Activated naive CD4-positive, alpha-beta T cell treated with anti-CD3 and anti-CD28 coated beads, Interleukin-2, amount 50 U/mL, for 16 hours (primary cell): ENCODE measurements around the gene SDSL.

ENCODE experiments used
- DNase-seq: peaks from one replicate; pipeline ENCODE4 v3.0.0-alpha.2; 2020

SDSL gene

DNA sequence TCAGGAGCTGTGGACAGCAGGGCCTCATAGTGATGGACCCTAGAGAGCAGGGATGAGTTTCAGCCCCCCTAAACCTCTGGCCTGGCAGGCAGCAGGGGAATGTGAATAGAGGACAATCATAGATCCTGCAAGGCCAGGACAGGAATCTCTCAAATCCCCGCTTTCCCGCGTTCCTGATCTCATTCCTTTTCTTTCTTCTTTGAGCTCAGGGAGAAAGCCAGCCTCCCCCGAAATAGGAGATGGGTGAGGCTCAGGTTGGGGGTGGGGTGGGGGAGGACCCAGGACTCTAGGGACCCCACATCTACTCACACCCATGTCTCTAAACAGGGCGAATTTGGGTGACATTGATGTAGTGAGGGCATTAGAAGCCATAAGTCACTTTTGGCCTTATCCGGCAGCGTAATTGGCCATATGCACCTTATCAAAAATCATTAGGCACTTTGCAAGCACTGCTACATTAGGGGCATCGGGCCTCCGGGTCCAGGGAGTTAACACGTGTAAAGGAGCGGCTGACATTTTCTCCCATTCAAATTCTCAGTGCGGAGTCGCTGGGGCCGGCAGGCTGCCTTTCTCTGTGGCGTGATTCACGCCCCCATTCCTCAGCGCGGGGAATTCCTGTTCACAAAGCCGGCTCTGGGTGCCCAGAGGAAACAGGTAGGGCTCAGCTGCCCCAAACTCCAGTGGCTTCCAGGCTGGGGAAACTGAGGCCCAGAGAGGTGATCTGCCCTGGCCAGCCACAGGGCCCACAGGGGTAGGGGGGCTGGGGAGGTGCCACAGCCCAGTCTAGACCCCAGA lies 48.0 kb downstream of the SDSL start:
- DNase-seq, result no peak

GRCh38 chr12:113470871-113471618 lies 48.9 kb downstream of the SDSL start:
- no peak for DNase-seq

- no peak for DNase-seq
Observed at GRCh38 chr12:113471619-113472171, 49.5 kb downstream of the SDSL start, which contains the start of gene LHX5. LHX5 (minus strand) TSS chr12:113471871; CDS start chr12:113471498, 373 bp downstream.

- DNase-seq, result no peak
Observed at GRCh38 chr12:113472191-113473121, 50.3 kb downstream of the SDSL start.

GRCh38 chr12:113473400-113473799 lies 51.2 kb downstream of the SDSL start:
- no peak for DNase-seq

DNA sequence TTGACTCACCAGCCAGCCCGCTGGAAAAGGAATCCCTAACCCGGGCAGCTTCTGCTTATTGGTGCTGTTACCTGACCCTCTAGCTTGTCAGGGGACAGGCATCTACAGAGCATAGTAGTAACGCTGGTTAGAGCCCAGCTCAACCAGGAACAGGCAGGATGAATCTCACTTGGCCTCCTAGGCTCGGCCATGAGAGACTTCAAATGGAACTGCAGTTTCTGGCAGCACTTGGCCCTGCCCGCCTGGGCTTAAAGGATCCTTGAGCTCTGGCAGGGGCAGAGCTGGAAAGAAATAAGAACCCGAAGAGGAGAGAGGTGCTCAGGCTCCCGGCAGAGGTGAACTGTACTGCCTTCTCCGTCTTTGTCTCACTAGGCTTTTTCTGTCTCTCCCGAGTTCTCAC lies 51.8 kb downstream of the SDSL start:
- DNase-seq, result no peak

GRCh38 chr12:113474635-113475436 lies 52.7 kb downstream of the SDSL start:
- DNase-seq, result no peak

DNA sequence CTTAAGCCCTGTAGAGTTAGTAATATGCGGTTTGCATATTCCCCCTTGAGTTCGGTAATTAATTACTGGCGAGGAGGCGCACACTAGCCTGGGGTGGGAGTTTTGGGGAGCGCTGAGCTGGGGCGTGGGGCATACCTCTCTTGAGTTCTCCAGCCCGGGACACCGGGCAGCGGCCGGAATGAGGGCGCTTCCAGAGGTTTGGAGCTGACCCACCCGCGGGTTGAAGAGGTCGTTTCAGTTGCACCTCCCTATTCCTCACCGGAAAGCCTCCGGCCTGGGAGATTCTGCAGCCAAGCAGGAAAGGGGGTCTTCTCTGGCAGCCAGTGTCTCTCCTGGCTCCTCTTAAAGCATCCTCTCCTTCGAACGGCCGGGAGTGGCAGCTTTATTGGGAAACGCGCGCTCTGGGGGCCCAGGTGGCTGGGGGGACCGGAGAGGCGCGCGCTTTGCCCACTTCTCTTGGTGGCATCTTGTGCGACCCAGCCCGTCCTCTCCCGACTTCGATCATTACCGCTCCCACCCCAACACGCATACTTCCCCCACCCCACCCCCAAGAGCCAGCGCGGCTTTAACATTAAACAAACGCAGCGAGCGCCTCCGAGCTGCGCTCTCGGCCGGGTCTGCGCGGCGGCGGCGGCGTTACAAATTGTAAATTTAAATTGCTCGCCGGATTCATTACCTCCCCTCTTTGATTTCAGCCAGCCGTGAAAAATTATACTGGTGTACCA lies 53.4 kb downstream of the SDSL start:
- no peak for DNase-seq

DNA sequence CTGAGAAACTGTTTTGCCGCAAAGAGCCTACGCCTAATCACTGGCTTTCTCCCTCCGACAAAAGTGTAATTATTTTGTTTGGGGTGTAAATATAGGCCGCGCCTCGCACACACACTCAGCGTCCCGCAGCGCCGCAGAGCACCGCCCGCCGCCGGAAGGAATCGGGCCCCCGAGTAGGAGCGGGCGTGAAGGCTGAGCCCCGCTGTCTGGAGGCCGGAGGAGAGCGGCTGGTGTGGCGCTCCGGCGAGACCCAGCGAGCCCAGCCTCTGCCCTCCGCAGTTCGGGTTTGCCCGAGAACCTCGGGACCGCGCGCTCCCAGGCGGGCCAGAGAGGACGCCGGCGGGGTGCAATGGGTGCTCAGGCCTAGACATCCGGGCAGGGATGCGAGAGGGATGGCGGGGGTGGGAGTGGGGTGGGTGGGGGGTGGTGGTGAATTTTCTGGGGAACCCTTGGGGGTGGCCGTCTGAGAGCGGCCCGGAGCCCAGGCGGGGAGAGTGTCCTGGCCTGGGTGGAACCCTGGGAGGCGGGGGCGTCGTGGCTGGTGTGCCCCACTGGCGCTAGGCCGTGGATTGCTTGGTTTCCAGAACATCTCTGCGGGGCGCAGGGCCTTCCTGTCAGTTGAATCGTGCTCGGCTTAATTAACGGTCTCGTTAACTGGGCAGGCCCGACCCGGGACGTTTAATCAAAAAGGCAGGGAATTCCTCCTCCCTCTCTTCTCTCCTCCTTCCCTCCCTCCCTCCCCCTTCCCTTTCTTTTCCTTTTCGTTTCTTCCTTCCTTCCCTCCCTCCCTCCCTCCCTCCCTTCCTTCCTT lies 54.2 kb downstream of the SDSL start:
- DNase-seq, result no peak

DNA sequence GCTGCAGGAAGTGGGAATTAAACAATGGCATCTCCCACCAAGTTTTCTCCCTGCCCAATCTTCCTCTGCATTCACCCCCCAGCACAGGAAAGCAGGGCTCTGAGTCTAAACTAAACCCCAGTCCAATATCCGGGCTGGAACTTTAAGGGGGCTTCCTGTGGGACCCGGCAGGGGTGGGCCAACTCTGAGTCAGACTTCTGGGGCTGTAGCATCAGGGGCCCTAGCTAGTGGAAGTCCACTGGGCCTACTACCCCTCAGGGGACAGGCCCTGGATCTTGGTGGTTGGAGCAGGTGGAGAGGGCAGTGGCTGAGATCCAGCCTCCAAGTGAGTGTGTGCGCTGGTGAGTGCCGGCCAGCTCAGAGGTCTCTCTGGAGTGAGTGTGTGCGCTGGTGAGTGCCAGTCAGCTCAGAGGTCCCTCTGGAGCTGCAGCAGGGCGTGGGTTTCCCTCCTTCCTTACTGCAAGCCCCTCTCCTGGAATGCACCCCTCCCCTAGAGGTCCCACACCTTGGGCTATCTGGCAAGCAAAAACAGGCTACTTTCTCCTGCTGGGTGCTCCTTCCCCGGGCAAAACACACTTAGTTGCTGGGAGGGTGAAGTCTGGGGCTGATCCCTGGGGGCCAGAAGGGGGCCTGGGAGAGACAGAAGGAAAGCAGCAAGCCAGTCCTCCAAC lies 55.1 kb downstream of the SDSL start:
- DNase-seq, result no peak

DNA sequence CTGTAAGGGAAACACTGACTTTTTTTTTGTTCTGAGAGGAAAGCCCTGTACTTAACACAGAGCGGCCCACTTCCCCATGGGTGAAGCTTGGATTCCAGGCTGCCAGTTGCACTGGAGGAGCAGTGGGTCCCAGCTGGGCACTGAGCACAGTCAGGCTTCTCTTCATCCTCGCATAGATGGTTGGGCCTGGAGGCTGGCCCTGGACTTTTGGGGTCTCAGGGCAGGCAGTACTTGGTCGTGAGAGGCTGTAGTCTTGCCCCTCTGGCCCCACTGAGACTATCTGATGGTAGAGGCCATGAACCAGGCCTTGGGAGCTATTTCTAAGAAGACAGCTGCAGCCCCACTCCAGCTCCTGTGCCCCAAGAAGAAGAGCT lies 55.6 kb downstream of the SDSL start:
- no peak for DNase-seq

GRCh38 chr12:113478351-113479011 lies 56.3 kb downstream of the SDSL start:
- no peak for DNase-seq

- DNase-seq, result no peak
Observed at GRCh38 chr12:113479216-113479589, 57.0 kb downstream of the SDSL start.

GRCh38 chr12:113479590-113480335 lies 57.6 kb downstream of the SDSL start:
- peak; percentile 42 for DNase-seq

DNA sequence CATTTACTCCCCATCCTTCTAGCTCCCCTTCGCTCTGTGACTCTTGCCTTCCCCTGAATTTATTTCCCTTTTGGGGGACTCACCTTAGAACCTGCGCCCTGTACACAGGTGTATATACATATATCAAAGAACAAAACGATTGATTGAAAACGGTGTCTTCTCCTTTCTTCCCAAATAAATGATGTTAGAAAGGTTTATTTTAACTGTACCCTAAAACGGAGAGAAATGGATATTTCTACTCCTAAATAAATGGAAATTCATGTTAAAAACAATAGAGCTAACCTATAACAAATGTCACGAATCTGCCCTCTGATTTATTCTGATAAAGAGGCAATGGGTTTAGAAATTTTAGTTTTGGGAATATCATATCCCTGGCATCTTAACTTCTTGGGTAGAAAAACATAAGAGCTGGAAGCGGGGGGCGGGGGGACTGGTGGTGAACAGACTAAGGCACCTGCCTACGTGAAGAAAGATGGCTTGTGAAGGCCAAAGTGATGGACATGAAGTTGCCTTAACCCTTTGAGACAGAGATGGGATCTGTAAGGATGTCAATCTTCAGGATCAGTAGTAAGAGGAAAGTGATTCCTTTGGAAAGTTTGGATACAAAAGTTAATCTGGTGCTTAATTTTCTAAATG lies 58.3 kb downstream of the SDSL start:
- no peak for DNase-seq

DNA sequence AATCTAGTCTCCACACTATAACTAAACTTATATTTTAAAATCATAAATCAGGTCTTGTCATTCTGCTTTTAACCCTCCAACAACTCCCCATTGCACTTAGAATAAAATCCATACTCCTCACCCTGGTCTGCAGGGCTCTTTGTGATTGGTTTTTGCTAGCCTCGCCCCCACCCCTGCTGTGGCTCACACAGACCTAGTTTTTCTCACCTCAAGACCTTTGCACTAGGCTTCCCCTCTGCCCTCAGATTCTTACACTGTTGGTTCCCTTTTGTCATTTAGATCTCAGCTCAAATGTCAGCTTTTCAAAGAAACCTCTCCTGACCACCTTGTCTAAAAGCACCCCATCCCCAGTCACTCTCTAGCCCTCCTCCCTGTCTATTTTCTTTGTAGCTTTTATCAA lies 60.2 kb downstream of the SDSL start:
- no peak for DNase-seq

GRCh38 chr12:113485330-113485729 lies 63.1 kb downstream of the SDSL start:
- no peak for DNase-seq

DNA sequence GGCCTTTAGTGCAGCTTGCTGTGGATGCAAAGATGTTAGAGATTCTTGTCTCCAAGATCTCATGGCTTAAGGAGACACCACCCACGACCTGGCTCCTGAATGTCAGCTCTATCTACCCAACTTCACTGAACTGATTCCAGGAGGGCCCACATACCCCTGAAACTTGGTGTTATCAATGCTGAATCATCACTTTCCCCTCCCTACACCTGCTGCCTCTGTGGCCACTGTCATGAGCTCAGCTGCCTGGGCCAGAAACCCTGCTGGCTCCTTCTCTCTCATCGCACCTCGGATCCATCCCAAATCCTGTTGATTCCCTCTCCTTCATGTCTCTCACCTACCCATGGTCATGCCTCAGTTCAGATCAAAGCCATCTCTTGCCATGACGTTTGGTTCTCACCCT lies 64.5 kb downstream of the SDSL start:
- no peak for DNase-seq
